NCI-H128 (cell line): ENCODE measurements around the gene BRWD1.
"Not testable (repeated sequence)": the region's sequence is repeated elsewhere in the genome, so short reads cannot be mapped to it uniquely, and the experiment has no call there.

Experiments used
- DNase-seq: peaks from one replicate; lab custom pipeline; 2025; ENCODE audit not compliant: unreplicated experiment; lab: John Stamatoyannopoulos, UW

The BRWD1 gene

GRCh38 chr21:39288987-39289386 lies 24.4 kb downstream of the BRWD1 start:
- no peak for DNase-seq

DNA sequence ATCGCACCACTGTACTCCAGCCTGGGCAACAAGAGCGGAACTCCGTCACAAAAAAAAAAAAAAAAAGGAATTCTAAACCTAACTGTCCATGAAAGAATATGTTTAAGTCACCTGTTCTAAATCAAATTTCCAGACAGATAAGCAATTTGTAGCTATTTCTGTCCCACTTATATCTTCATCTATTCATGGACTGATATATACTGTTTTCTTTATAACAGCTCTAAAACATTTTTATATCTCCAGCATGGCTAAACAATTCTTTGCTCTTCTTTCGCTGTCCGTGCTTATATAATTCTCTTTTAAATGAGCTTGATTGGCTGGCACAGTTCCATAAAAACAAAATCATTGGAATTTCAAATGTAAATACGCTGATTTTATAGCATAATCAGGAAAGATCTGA lies 30.5 kb downstream of the BRWD1 start:
- DNase-seq: no peak

- no peak for DNase-seq
Observed at GRCh38 chr21:39281853-39282252, 31.6 kb downstream of the BRWD1 start.

DNA sequence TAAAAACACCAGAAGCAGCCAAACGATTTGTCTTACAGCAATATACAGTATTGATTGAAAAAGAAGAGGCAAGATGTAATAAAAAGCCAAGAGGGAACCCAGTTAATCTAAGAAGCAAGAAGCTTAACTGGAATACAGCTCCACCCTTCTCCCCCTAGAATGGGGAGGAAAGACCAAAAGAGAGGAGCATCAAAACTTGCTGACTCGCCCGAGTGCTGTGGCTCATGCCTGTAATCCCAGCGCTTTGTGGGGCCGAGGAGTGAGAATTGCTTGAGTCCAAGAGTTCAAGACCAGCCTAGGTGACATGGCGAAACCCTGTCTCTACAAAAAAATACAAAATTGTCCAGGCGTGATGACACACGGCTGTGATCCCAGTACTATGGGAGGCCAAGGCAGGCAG lies 32.2 kb downstream of the BRWD1 start:
- DNase-seq: no peak

DNA sequence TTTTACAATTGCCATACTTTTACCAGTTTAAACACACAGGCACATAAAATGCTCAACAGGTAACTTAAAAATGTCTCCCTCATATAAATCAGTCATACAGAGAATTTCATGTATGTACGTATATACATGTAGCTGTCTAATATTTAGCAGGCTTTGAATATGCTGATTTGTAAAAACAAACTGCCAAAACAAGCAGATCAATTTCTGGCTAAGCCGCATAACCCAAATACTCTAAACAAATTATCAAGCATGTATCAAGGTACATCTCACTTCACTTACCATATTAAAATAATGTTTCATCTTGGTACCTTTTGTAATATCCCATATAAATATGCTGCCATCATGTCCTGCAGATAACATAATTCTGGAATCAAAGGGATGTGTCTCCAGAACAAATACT lies 43.8 kb downstream of the BRWD1 start:
- DNase-seq: no peak

- DNase-seq: no peak
Observed at GRCh38 chr21:39265603-39266002, 47.8 kb downstream of the BRWD1 start.

DNA sequence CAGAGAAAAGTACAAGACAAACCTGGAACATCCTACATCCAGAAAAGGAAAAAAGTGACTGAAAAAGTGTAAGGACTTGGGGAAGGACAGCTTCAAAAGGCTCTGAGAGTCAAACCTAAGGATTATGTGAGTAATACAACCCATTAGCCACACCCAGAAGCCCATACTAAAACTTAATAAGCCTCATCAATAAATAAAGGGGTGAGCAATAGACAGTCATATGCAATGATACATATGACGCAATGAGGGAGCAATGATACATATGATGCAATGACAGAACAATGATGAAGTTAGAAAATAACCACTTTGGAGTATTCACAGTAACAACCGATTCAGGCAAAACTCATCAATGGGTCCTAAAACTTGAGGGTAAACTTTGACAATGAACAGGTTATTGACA lies 50.1 kb downstream of the BRWD1 start:
- DNase-seq: no peak

- no peak for DNase-seq
Observed at GRCh38 chr21:39258207-39258606, 55.2 kb downstream of the BRWD1 start.

DNA sequence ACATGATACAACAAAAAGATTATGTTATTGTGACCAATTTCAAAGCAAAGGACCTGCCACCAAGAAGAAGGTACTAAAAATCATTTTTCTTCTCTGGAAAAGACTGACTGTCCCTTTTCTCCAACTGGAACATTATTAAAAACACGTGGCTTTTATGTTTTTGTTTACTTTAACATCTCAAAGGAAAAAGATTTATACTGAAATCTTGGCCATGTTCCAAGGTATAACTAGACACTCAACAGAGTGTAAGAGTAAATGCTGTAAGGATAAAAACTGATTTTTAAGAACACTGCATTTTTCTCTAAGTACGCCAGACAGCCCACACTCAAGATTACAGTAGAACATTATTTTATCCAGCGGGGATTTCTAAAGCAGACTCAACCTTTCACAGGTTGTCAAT lies 62.1 kb downstream of the BRWD1 start:
- DNase-seq: no peak

- no peak for DNase-seq
Observed at GRCh38 chr21:39238275-39238674, 75.2 kb downstream of the BRWD1 start.

- no peak for DNase-seq
Observed at GRCh38 chr21:39232861-39233291, 80.6 kb downstream of the BRWD1 start.

GRCh38 chr21:39224930-39225329 lies 88.5 kb downstream of the BRWD1 start:
- no peak for DNase-seq

- no peak for DNase-seq
Observed at GRCh38 chr21:39221997-39222486, 91.4 kb downstream of the BRWD1 start.

DNA sequence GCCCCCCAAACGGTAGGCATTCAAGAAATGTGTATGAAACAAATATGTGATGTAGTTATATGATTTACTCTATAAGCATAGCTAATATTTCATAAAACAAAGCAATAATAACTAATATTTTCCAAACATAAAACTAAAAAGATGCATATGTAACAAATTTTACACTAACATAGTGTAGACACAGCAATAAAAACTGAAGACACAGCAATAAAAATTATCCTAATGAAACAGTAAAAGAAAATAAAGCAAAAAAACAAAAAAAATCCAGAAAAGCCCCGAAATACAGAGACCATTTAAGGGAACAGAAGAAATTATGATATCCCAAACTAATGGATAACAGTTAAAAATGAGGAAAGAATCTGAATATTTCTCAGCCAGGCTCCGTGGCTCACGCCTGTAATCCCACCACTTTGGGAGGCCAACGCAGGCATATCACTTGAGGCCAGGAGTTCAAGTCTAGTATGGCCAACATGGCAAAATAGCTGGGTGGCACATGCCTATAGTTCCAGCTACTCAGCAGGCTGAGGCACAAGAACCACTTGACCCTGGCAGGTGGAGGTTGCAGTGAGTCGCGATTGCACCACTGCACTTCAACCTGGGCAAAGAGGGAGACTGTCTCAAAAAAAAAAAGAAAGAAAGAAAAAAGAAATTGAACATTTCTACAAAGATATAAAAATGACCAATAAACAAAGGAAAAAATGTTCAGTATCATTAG lies 92.0 kb downstream of the BRWD1 start:
- no peak for DNase-seq

DNA sequence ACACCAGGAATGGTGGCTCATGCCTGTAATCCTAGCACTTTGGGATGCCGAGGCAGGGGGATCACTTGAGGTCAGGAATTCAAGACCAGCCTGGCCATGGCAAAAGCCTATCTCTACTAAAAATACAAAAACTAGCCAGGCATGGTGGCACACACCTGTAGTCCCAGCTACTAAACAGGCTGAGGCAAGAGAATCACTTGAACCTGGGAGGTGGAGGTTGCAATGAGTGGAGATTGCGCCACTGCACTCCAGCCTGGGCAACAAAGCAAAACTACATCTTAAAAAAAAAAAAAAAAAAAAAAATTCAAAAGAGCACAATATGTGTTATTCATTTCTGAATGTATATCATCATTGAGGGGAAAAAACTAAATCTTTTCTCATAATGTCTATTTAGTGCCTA lies 92.6 kb downstream of the BRWD1 start:
- not testable (repeated sequence) for DNase-seq

DNA sequence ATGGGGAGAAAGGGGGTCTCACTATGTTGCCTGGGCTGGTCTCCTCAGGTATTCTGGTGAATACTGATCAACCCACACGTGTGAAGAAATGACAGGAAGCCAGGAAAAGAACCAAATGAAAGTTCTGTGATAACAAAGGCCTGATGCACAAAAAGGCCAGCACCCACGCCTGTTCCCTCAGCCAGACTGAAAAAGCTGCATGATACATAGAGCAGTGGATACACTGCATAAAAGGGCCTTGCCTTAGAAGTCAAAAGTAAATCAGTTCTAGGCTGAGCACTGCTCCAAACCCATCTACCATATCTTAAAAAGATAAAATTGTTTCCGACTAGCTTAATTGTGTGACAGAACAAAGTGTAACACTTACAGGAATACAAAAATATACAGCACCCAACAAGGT lies 93.3 kb downstream of the BRWD1 start:
- DNase-seq: no peak

DNA sequence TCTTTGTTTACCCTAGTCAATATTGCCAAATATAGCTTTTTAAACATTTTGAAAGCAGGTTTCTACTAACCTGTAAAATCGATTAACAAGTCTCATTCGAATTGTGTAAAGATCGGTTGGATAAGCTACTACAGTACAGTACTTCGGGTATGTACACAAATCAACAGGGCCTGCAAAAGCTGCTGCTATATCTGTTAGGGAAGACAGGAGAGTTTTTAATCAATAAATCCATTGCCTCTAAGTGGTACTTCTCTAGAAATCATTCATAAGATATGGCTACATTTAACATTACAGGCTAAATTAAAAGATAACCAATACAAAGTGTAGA lies 95.4 kb downstream of the BRWD1 start:
- DNase-seq: no peak

DNA sequence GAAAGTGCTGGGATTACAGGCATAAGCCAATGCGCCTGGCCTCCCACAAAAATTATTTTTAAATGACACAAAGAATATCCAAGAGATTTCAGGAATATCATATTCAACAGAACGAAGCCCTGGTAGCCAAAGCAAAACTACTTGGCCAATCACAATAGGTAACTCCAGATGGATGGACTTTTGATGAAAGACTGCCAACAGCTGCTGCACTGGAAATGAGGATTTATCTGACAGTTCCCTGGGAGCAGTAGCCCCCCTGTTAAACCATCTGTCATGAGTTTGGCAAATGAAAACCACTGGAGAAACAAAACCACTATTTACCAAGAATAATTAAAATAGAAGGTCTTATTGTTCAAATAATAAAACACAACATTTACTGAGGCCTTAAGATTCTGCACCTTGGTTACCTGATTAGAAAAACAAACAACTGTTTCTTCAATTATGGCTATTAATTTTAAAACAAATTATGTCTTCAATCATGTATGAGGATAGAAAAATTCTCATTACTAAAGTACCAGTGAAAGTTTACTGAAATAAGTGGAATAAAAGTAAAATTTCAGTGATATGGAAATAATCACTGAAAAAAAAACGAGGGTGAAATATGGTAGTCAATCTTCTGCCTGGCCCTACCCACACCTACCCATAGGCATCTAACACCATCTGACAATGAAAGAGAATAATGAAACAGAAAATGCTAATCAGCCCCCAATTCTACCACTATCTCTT lies 95.9 kb downstream of the BRWD1 start:
- DNase-seq: no peak

DNA sequence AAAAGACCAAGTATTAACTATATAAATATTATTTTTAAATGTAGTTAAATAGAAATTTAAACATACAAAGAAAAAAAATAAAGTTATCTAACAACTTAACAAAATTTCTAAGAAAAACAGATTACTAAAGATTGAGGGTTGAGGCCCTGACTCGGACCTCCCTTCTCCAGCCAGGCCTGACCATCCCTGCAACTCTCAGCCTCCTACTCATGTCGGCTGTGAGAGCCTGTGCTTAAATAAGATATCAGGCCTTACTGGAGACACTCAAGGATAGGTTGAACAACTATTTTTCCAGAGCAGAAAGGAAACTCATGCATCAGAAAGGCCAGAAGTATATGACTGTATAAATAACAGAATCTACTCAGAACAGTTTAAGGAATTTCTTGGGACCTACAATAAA lies 97.1 kb downstream of the BRWD1 start:
- DNase-seq: no peak

GRCh38 chr21:39215078-39215477 lies 98.4 kb downstream of the BRWD1 start:
- no peak for DNase-seq

DNA sequence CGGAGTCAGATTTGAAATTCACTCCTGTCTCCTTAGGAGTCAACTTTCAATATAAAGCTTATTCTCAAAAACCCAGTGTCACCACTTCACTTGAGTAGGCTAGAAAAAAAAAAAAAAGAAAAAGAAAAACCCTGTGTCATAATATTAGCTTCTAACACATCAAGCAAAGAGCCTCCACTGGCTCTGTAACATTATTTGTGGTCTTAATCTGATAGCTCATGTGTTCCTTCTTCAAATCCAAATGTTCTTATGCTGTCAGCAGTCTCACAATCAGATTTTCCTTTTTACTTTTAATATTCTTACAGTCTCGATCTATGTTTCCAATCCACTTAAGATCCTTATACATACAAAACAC lies 104.1 kb downstream of the BRWD1 start:
- DNase-seq: no peak

DNA sequence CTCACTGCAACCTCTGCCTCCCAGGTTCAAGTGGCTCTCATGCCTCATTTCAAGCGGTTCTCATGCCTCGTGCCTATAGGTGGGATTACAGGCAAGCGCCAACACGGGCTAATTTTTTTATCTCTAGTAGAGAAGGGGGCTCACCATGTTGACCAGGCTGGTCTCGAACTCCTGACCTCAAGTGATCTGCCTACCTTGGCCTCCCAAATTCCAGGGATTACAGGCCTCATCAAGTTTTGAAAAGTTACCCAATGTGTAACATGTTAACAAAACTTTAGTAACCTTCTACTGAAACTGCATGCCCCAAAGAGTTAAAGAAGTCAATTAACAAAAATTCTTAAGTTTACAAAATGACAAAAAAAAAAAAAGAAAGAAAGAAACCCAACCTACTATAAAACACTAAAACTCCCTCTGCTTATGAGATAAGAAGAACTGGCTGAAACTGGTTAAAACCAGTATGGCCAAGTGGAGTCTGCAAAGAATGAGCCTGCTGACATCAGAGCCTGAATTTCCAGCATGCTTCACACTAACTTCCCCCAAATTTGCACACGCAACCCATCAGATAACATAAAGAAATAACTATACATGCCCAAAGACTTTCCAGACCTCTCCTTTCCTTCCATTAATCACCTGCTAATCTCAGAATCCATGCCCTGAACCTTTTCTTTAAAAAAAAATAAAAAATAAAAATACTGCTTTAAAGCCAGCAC lies 104.7 kb downstream of the BRWD1 start:
- DNase-seq: no peak
